IMR-90 (cell line): ENCODE results near the gene SLC26A6. TPM values are rescaled to one million over a fixed set of nuclear protein-coding genes. Genes with fewer than 3 reads are reported as not detected.

ENCODE experiments used
- ATAC-seq: fragments of 200-7000 bp; cut with Tn5 transposase; 2 replicates; pipeline ENCODE4 v1.9.1; 2020; ENCODE audit warnings: low read depth, mild to moderate bottlenecking, moderate library complexity
- BruUV-seq: library from RNA; stranded (reverse); fragments of 400-500 nt; replicated peaks from 2 replicates; lab custom pipeline; 2021; lab: Mats Ljungman, UMichigan
- CTCF ChIA-PET: fragments of 300-600 bp; formaldehyde crosslinking; extraction: SDS; loops from one replicate; lab custom pipeline; 2021; ENCODE audit warnings: antibody characterized with exemption; lab: Yijun Ruan, JAX
- POLR2A ChIA-PET: fragments of 300-600 bp; sonication (Branson Sonifier 250); formaldehyde crosslinking; loops from one replicate; lab custom pipeline; 2022; ENCODE audit warnings: antibody characterized with exemption; ENCODE audit not compliant: unreplicated experiment; lab: Charles Lee
- DNase-seq: peaks from one replicate; pipeline ENCODE4 v3.0.0; 2013
- H2AFZ ChIP-seq: replicated peaks from 2 replicates; pipeline ENCODE3; 2013; ENCODE audit warnings: low read length, mild to moderate bottlenecking; ENCODE audit not compliant: poor library complexity
- H2AK5ac ChIP-seq: 2 replicates; pipeline ENCODE4 v1.6.1; 2013; ENCODE audit warnings: low read depth, low read length, inconsistent platforms
- H2AK9ac ChIP-seq: replicated peaks from 2 replicates; pipeline ENCODE3; 2013; ENCODE audit warnings: mild to moderate bottlenecking, low read depth, low read length, moderate library complexity; ENCODE audit not compliant: poor library complexity
- H2BK120ac ChIP-seq: 2 replicates; pipeline ENCODE4 v1.6.1; 2013; ENCODE audit warnings: low read depth, low read length, inconsistent platforms
- H2BK15ac ChIP-seq: 3 replicates; pipeline ENCODE4 v1.6.1; 2013; ENCODE audit warnings: low read depth, low read length, inconsistent platforms
- H2BK20ac ChIP-seq: 2 replicates; pipeline ENCODE4 v1.6.1; 2013; ENCODE audit warnings: low read depth, mild to moderate bottlenecking, inconsistent platforms, low read length, moderate library complexity
- H2BK5ac ChIP-seq: 2 replicates; pipeline ENCODE4 v1.6.1; 2013; ENCODE audit warnings: mild to moderate bottlenecking, low read depth, low read length, inconsistent platforms; ENCODE audit not compliant: poor library complexity, severe bottlenecking
- H3K14ac ChIP-seq: replicated peaks from 2 replicates; pipeline ENCODE4 v1.6.1; 2013; ENCODE audit warnings: low read depth, low read length, inconsistent platforms
- H3K18ac ChIP-seq: 2 replicates; pipeline ENCODE4 v1.6.1; 2013; ENCODE audit warnings: low read depth, low read length, control low read depth
- H3K23ac ChIP-seq: 2 replicates; pipeline ENCODE4 v1.6.1; 2013; ENCODE audit warnings: low read depth, low read length, inconsistent platforms
- H3K27ac ChIP-seq: 2 replicates; pipeline ENCODE4 v1.5.1; 2013; ENCODE audit warnings: mild to moderate bottlenecking, control low read depth, low read length; ENCODE audit not compliant: insufficient read depth
- H3K27me3 ChIP-seq: 2 replicates; pipeline ENCODE4 v1.6.1; 2013; ENCODE audit warnings: low read length; ENCODE audit not compliant: control insufficient read depth, insufficient read depth
- H3K36me3 ChIP-seq: 2 replicates; pipeline ENCODE4 v1.6.1; 2013; ENCODE audit warnings: low read length, mixed read lengths; ENCODE audit not compliant: control insufficient read depth, insufficient read depth
- H3K4ac ChIP-seq: 2 replicates; pipeline ENCODE4 v1.6.1; 2013; ENCODE audit warnings: low read depth, low read length, inconsistent platforms
- H3K4me1 ChIP-seq: 2 replicates; pipeline ENCODE4 v1.6.1; 2013; ENCODE audit warnings: low read length, mixed read lengths; ENCODE audit not compliant: control insufficient read depth, insufficient read depth
- H3K4me2 ChIP-seq: 2 replicates; pipeline ENCODE4 v1.6.1; 2013; ENCODE audit warnings: low read depth, mild to moderate bottlenecking, control low read depth, low read length, moderate library complexity
- H3K4me3 ChIP-seq: 2 replicates; pipeline ENCODE4 v1.5.1; 2013; ENCODE audit warnings: low read depth, mild to moderate bottlenecking, control low read depth, low read length, moderate library complexity; ENCODE audit not compliant: insufficient read depth
- H3K56ac ChIP-seq: 2 replicates; pipeline ENCODE4 v1.6.1; 2013; ENCODE audit warnings: low read length, inconsistent platforms; ENCODE audit not compliant: insufficient read depth; ENCODE audit errors: extremely low read depth
- H3K79me1 ChIP-seq, 2 experiments: 2 replicates each; pipeline ENCODE4 v1.6.1; 2013; ENCODE audit warnings: low read length in 2 of 2, inconsistent platforms in 1 of 2, low read depth in 1 of 2
- H3K9ac ChIP-seq: 2 replicates; pipeline ENCODE4 v1.6.1; 2013; ENCODE audit warnings: low read depth, low read length, control low read depth
- H3K9me1 ChIP-seq: 2 replicates; pipeline ENCODE4 v1.6.1; 2013; ENCODE audit warnings: low read length, inconsistent platforms; ENCODE audit not compliant: insufficient read depth
- H3K9me3 ChIP-seq: 2 replicates; pipeline ENCODE4 v1.6.1; 2013; ENCODE audit warnings: low read length; ENCODE audit not compliant: control insufficient read depth, insufficient read depth
- H4K20me1 ChIP-seq: 2 replicates; pipeline ENCODE4 v1.6.1; 2013; ENCODE audit warnings: low read length, inconsistent platforms; ENCODE audit not compliant: insufficient read depth
- H4K5ac ChIP-seq: 2 replicates; pipeline ENCODE4 v1.6.1; 2013; ENCODE audit warnings: mild to moderate bottlenecking, low read depth, low read length, control low read depth
- H4K8ac ChIP-seq, 2 experiments: 2 replicates each; pipeline ENCODE4 v1.6.1; 2013; ENCODE audit warnings: low read depth in 2 of 2, low read length in 2 of 2, control low read depth in 1 of 2, inconsistent platforms in 1 of 2
- H4K91ac ChIP-seq: 2 replicates; pipeline ENCODE4 v1.6.1; 2013; ENCODE audit warnings: low read depth, low read length, inconsistent platforms; ENCODE audit not compliant: insufficient read depth
- BHLHE40 ChIP-seq: fragments of 150-350 bp; IDR thresholded peaks from 2 replicates; pipeline ENCODE4 v1.6.1; 2016; ENCODE audit warnings: mild to moderate bottlenecking, low read depth, low read length
- MAFK ChIP-seq: IDR thresholded peaks from 2 replicates; pipeline ENCODE4 v1.6.1; 2012; ENCODE audit warnings: low read depth, low read length, improper control_type of control experiment
- WGBS, 2 experiments: methylation state at CpG; one replicate each; pipeline versions ENCODE4 v1.1.5 to v1.1.7; 2013; ENCODE audit warnings: missing lambda C conversion rate in 2 of 2; ENCODE audit not compliant: insufficient read length in 1 of 2; ENCODE audit errors: extremely low coverage in 2 of 2; 5-methylcytosine and 5-hydroxymethylcytosine counted together
- dilution Hi-C: fragments of 300-500 bp; cut with HindIII; formaldehyde crosslinking; loops from one replicate; pipeline ENCODE4 v1.14.3; 2018; ENCODE audit warnings: low sequenced_read_pairs; ENCODE audit not compliant: unreplicated experiment
- in situ Hi-C: fragments of 300-500 bp; cut with MboI; formaldehyde crosslinking; loops from 3 replicates; pipeline ENCODE4 v1.14.3; 2019; ENCODE audit warnings: low sequenced_read_pairs, inconsistent platforms, mixed read lengths
- intact Hi-C: fragments of 100-400 bp; cut with micrococcal nuclease; formaldehyde crosslinking; loops from 2 replicates; pipeline ENCODE4 v1.10.0; 2022
- polyA plus RNA-seq, 3 experiments: library from polyadenylated mRNA; depleted of rRNA; stranded (reverse); fragments of >200 nt; gene quantifications; 2 replicates each; pipeline ENCODE4 v1.2.3, GENCODE V29; 2012; ENCODE audit warnings: low replicate concordance in 1 of 3
- total RNA-seq: library from RNA; depleted of rRNA; stranded (reverse); fragments of >200 nt; gene quantifications from 2 replicates; pipeline ENCODE4 v1.2.3, GENCODE V29; 2012

SLC26A6 gene
- total and polyA plus RNA-seq, 2 of the 4 experiments (the other 2 are of a cell fraction) = 11.8 to 34.3 TPM

GRCh38 chr3:48636149-48636655, 941 bp upstream of the SLC26A6 start:
- Histone ChIP-seq H4K91ac (peak overlapping the region; percentile 90), H2BK5ac (peak overlapping the region; percentile 71), H2BK15ac (peak overlapping the region; percentile 61; the same call in 1 of the 3 replicates), H3K56ac (peak overlapping the region; percentile 39; the same call in 1 of the 2 replicates), H2BK20ac (0 out of 2 replicates have a peak overlapping the region, but pooled peaks have one; percentile 23), H3K4me2 (peak overlapping the region; percentile 81), H3K27me3 (no peaks in the 10 kb centered on the region), H3K4me1 (peaks cover 18% of the 10 kb centered on the region), H4K5ac (peak overlapping the region; percentile 14; the same call in 1 of the 2 replicates), H2AK5ac (peak overlapping the region; percentile 87), H3K9me3 (no peaks in the 10 kb centered on the region), H3K9me1 (peaks cover 8% of the 10 kb centered on the region), H3K79me1 (peaks cover 42 to 56% of the 10 kb centered on the region in 2 experiments; a peak in 3 of 4 replicates), H2AK9ac (peak overlapping the region; percentile 99), H3K4ac (peak overlapping the region; percentile 73), H3K18ac (peak overlapping the region; percentile 5; the same call in 1 of the 2 replicates), H3K14ac (peak overlapping the region; percentile 92), H3K27ac (peak overlapping the region; percentile 77), H4K8ac (peak overlapping the region; percentile 71 to 82), H3K4me3 (peak overlapping the region; percentile 83), H4K20me1 (peaks cover 36% of the 10 kb centered on the region), H2AFZ (peak overlapping the region; percentile 100), H3K23ac (peak overlapping the region; percentile 66), H3K36me3 (peaks cover 30% of the 10 kb centered on the region), H3K9ac (peak overlapping the region; percentile 59), H2BK120ac (peak overlapping the region; percentile 74)
- CTCF ChIA-PET = interaction anchor here (0.6 to 2.2 kb wide), 12 partner anchors 10 to 196 kb away, joined by 3 to 6 read pairs (median 3); partner anchors contain the start of genes CCDC51, CELSR3, PFKFB4 and TMA7
- in situ Hi-C loops (no loop called here), dilution Hi-C loops (no loop called here), intact Hi-C loops (loop anchor here (10.0 kb wide), 1 partner anchor 191 kb away; the partner anchor contains the start of genes ATRIP, CCDC51 and TMA7)
- no TSS peak for BruUV-seq
- POLR2A ChIA-PET = interaction anchor here (0.6 kb wide), 1 partner anchor 100 kb away, joined by 3 read pairs; no protein-coding TSS in a partner anchor
- no peak for DNase-seq
- no CpG with 5 or more reads among the region's 10 CpGs for WGBS, 2 experiments
- TF ChIP-seq BHLHE40 (no peak), MAFK (no peak)
- no peak for ATAC-seq
